ENCODE measurements around the gene CNIH2. TPM values are rescaled to one million over a fixed set of nuclear protein-coding genes. Genes with fewer than 3 reads are reported as not detected.

Gene CNIH2
- total RNA-seq, 1 donor: 1.1 TPM

GRCh38 chr11:66240781-66241136, 37.2 kb upstream of the CNIH2 start:
- TF ChIP-seq CTCF (IDR thresholded peaks at IDR 0.05; ENCODE audit: insufficient read depth, low read length): no peak
- DNase-seq (ENCODE audit: low read depth): no peak
- H3K4me3 ChIP-seq (ENCODE audit: low read depth, low read length): no peak overlapping the region

GRCh38 chr11:66242095-66242765, 35.7 kb upstream of the CNIH2 start:
- TF ChIP-seq CTCF (IDR thresholded peaks at IDR 0.05; ENCODE audit: insufficient read depth, low read length): no peak
- DNase-seq (ENCODE audit: low read depth): no peak
- no peak overlapping the region for H3K4me3 ChIP-seq (ENCODE audit: low read depth, low read length)

GRCh38 chr11:66243782-66244535, 34.0 kb upstream of the CNIH2 start:
- DNase-seq (ENCODE audit: low read depth): no peak
- H3K4me3 ChIP-seq (ENCODE audit: low read depth, low read length): no peak overlapping the region
- TF ChIP-seq CTCF (IDR thresholded peaks at IDR 0.05; ENCODE audit: insufficient read depth, low read length): no peak

- H3K4me3 ChIP-seq (ENCODE audit: low read depth, low read length): no peak overlapping the region
- DNase-seq (ENCODE audit: low read depth): no peak
- no peak for TF ChIP-seq CTCF (IDR thresholded peaks at IDR 0.05; ENCODE audit: insufficient read depth, low read length)
These were observed 30.7 kb upstream of the CNIH2 start for GRCh38 chr11:66247295-66247694.

- H3K4me3 ChIP-seq (ENCODE audit: low read depth, low read length): no peak overlapping the region
- DNase-seq (ENCODE audit: low read depth): no peak
- TF ChIP-seq CTCF (IDR thresholded peaks at IDR 0.05; ENCODE audit: insufficient read depth, low read length): no peak
These were observed 30.2 kb upstream of the CNIH2 start for GRCh38 chr11:66247801-66248200.

GRCh38 chr11:66248903-66249302, 29.1 kb upstream of the CNIH2 start:
- DNase-seq (ENCODE audit: low read depth): no peak
- TF ChIP-seq CTCF (IDR thresholded peaks at IDR 0.05; ENCODE audit: insufficient read depth, low read length): no peak
- no peak overlapping the region for H3K4me3 ChIP-seq (ENCODE audit: low read depth, low read length)

Measured in fibroblast of the aortic adventitia (primary cell).